ENCODE measurements around the gene RARRES1.

RARRES1 gene

GRCh38 chr3:158749526-158749925 is 17.3 kb upstream of the RARRES1 start:
- Histone ChIP-seq H3K27me3 (no peaks in the 10 kb centered on the region), H3K27ac (no peak overlapping the region), H3K9me3 (no peaks in the 10 kb centered on the region), H3K4me1 (ENCODE audit: control insufficient read depth in 1 of 2, insufficient read depth in 1 of 2, low read depth in 1 of 2, low read length in 1 of 2) (peaks cover 10 to 16% of the 10 kb centered on the region in 2 experiments), H3K4me3 (ENCODE audit: low read depth in 1 of 2, low read length in 1 of 2) (no peak overlapping the region), H3K36me3 (no peaks in the 10 kb centered on the region)
- TF ChIP-seq CTCF (IDR thresholded peaks at IDR 0.05) = no peak

- H3K27ac ChIP-seq = no peak overlapping the region
- TF ChIP-seq CTCF (IDR thresholded peaks at IDR 0.05) = no peak
- H3K27me3 ChIP-seq = no peaks in the 10 kb centered on the region
- no peaks in the 10 kb centered on the region for H3K36me3 ChIP-seq
- no peaks in the 10 kb centered on the region for H3K9me3 ChIP-seq
- no peak overlapping the region for H3K4me3 ChIP-seq (ENCODE audit: low read depth in 1 of 2, low read length in 1 of 2)
- H3K4me1 ChIP-seq (ENCODE audit: control insufficient read depth in 1 of 2, insufficient read depth in 1 of 2, low read depth in 1 of 2, low read length in 1 of 2) = peaks cover 10 to 16% of the 10 kb centered on the region in 2 experiments
Observed at GRCh38 chr3:158748237-158748828, 16.1 kb upstream of the RARRES1 start.

GRCh38 chr3:158747417-158747816 is 15.2 kb upstream of the RARRES1 start:
- Histone ChIP-seq H3K9me3 (no peaks in the 10 kb centered on the region), H3K27me3 (no peaks in the 10 kb centered on the region), H3K4me1 (ENCODE audit: control insufficient read depth in 1 of 2, insufficient read depth in 1 of 2, low read depth in 1 of 2, low read length in 1 of 2) (peaks cover 10 to 16% of the 10 kb centered on the region in 2 experiments), H3K36me3 (no peaks in the 10 kb centered on the region), H3K27ac (peak overlapping the region; percentile 64), H3K4me3 (ENCODE audit: low read depth in 1 of 2, low read length in 1 of 2) (no peak overlapping the region)
- no peak for TF ChIP-seq CTCF (IDR thresholded peaks at IDR 0.05)

GRCh38 chr3:158745551-158745950 is 13.3 kb upstream of the RARRES1 start:
- no peak for TF ChIP-seq CTCF (IDR thresholded peaks at IDR 0.05)
- Histone ChIP-seq H3K9me3 (no peaks in the 10 kb centered on the region), H3K27ac (no peak overlapping the region), H3K27me3 (no peaks in the 10 kb centered on the region), H3K4me3 (ENCODE audit: low read depth in 1 of 2, low read length in 1 of 2) (no peak overlapping the region), H3K4me1 (ENCODE audit: control insufficient read depth in 1 of 2, insufficient read depth in 1 of 2, low read depth in 1 of 2, low read length in 1 of 2) (peaks cover 10 to 16% of the 10 kb centered on the region in 2 experiments), H3K36me3 (no peaks in the 10 kb centered on the region)

- no peaks in the 10 kb centered on the region for H3K27me3 ChIP-seq
- TF ChIP-seq CTCF (IDR thresholded peaks at IDR 0.05) = no peak
- no peak overlapping the region for H3K4me3 ChIP-seq (ENCODE audit: low read depth in 1 of 2, low read length in 1 of 2)
- no peaks in the 10 kb centered on the region for H3K36me3 ChIP-seq
- H3K9me3 ChIP-seq = no peaks in the 10 kb centered on the region
- no peak overlapping the region for H3K27ac ChIP-seq
- H3K4me1 ChIP-seq (ENCODE audit: control insufficient read depth in 1 of 2, insufficient read depth in 1 of 2, low read depth in 1 of 2, low read length in 1 of 2) = peaks cover 10 to 16% of the 10 kb centered on the region in 2 experiments
Observed at GRCh38 chr3:158744567-158745288, 12.5 kb upstream of the RARRES1 start.

Data from neutrophil (primary cell).